Measurements from ENCODE around the gene CDT1. TPM values are rescaled to one million over a fixed set of nuclear protein-coding genes. Genes with fewer than 3 reads are reported as not detected.

CDT1 gene
- total RNA-seq, 1 experiment from 2014 or later, result 39.9 TPM

GRCh38 chr16:88798073-88798472 lies 5.5 kb upstream of the CDT1 start:
- in situ Hi-C loops (cut with HindIII; ENCODE audit: low pct_unique_long_range_greater_than_20kb, low sequenced_read_pairs), result no loop called here
- no peak for TF ChIP-seq CTCF (IDR thresholded peaks at IDR 0.05)
- no peak for DNase-seq (ENCODE audit: low read depth, low spot score)
- intact Hi-C loops (cut with micrococcal nuclease; ENCODE audit: unreplicated experiment), result no loop called here
- no peak overlapping the region for H3K27ac ChIP-seq (ENCODE audit: low read length)
- ChIA-PET POLR2A (no interaction called here), CTCF (no interaction called here)
- H3K4me1 ChIP-seq (ENCODE audit: control insufficient read depth, insufficient read depth, low read length), result peaks cover 3% of the 10 kb centered on the region; the same call in 1 of the 2 replicates
- no peak for ATAC-seq
- no peaks in the 10 kb centered on the region for H3K27me3 ChIP-seq (ENCODE audit: control insufficient read depth, insufficient read depth, low read length)
- H3K9me3 ChIP-seq (ENCODE audit: control insufficient read depth, insufficient read depth, low read depth, low read length), result no peaks in the 10 kb centered on the region
- H3K4me3 ChIP-seq (ENCODE audit: low read depth in 2 of 2, low read length in 2 of 2), result no peak overlapping the region
- no peaks in the 10 kb centered on the region for H3K36me3 ChIP-seq (ENCODE audit: control insufficient read depth, insufficient read depth, low read length)
- no TSS peak for BruUV-seq (replicated peaks)

- ChIA-PET CTCF (no interaction called here), POLR2A (no interaction called here)
- Histone ChIP-seq H3K27me3 (ENCODE audit: control insufficient read depth, insufficient read depth, low read length) (no peaks in the 10 kb centered on the region), H3K4me1 (ENCODE audit: control insufficient read depth, insufficient read depth, low read length) (no peaks in the 10 kb centered on the region), H3K4me3 (ENCODE audit: low read depth in 2 of 2, low read length in 2 of 2) (no peak overlapping the region), H3K27ac (ENCODE audit: low read length) (no peak overlapping the region), H3K36me3 (ENCODE audit: control insufficient read depth, insufficient read depth, low read length) (no peaks in the 10 kb centered on the region), H3K9me3 (ENCODE audit: control insufficient read depth, insufficient read depth, low read depth, low read length) (no peaks in the 10 kb centered on the region)
- TF ChIP-seq CTCF (IDR thresholded peaks at IDR 0.05) (no peak), TCF7L2 (IDR thresholded peaks at IDR 0.05; ENCODE audit: low read depth, low read length) (no peak), SIN3A (IDR thresholded peaks at IDR 0.05; ENCODE audit: borderline replicate concordance, insufficient read depth, low read depth, low read length) (no peak), POLR2AphosphoS5 (IDR thresholded peaks at IDR 0.05; ENCODE audit: low read depth, low read length) (no peak), REST (IDR thresholded peaks at IDR 0.05; ENCODE audit: insufficient read depth in 1 of 2, low read depth in 2 of 2, low read length in 1 of 2) (no peak)
- peak; percentile 22; the same call in 1 of the 2 replicates for ATAC-seq
- in situ Hi-C loops (cut with HindIII; ENCODE audit: low pct_unique_long_range_greater_than_20kb, low sequenced_read_pairs) (no loop called here), intact Hi-C loops (cut with micrococcal nuclease; ENCODE audit: unreplicated experiment) (no loop called here)
- BruUV-seq (replicated peaks), result no TSS peak
- DNase-seq (ENCODE audit: low read depth, low spot score), result no peak
These were observed 4.7 kb upstream of the CDT1 start for GRCh38 chr16:88798772-88799455.
